ENCODE data around the gene MAP1LC3B2.

Gene MAP1LC3B2

DNA sequence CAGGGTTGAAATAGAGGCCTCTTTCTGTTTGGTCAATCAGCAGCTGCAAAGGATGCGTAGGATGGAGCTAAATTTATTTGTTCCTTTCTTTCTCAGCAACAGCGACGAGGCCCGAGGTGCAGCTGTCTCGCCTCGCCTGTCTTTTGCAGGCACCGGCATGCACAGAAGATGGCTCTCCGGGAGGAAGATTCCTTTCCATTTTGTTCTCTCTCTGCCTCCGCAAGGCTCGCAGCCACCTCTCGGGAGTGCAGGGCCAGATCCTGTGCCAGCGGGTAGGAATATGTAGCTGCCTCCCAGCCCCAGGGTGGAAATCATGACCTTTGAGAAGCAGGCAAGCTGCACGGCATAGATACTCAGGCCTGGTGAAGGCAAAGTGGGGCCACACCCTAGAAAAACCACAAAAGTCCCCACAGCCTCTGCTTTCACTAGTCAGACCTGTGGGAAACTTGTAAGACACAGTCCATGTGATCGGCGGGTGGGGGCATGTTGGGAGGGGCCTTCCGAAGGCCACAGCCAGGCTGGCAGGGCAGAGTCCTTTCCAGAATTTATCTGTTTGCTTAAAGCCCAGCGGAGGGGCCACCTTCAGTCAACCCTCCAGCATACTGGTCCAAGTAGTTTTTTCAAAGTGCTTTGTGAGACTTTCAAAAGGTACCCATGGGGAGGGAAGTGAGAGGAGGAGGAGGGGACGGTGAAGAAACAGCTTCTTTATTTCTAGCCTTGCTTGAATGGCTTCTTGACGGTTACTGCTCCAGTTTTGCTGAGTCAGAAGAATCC lies at the start of gene MAP1LC3B2:
TSS of gene MAP1LC3B2 (plus strand) at position 220 of the 774 bp plus-strand sequence. CDS start 16,562 bp downstream, outside the sequence.
- Mint-ChIP-seq H3K27me3 (no peaks in the 10 kb centered on the region), H3K27ac (ENCODE audit: low read depth) (peak within 1 kb of the TSS; percentile 95), H3K4me3 (peak within 1 kb of the TSS; percentile 80), H3K36me3 (ENCODE audit: insufficient read depth) (peaks cover 8% of the 10 kb centered on the region), H3K4me1 (peaks cover 28% of the 10 kb centered on the region), H3K9me3 (peaks cover 5% of the 10 kb centered on the region)
- ATAC-seq (replicated peaks; ENCODE audit: extremely low read depth, poor library complexity, severe bottlenecking) (peak; percentile 89), DNase-seq (ENCODE audit: low spot score in 2 of 2) (peak; percentile 53 to 79)

- Mint-ChIP-seq H3K27me3 (peaks cover 6% of the 10 kb centered on the region), H3K36me3 (ENCODE audit: insufficient read depth) (peaks cover 2% of the 10 kb centered on the region), H3K4me3 (no peak overlapping the region), H3K9me3 (no peaks in the 10 kb centered on the region), H3K27ac (ENCODE audit: low read depth) (no peak overlapping the region), H3K4me1 (no peaks in the 10 kb centered on the region)
- ATAC-seq (replicated peaks; ENCODE audit: extremely low read depth, poor library complexity, severe bottlenecking): no peak
- no peak for DNase-seq (ENCODE audit: low spot score in 2 of 2)
Measured at GRCh38 chr12:116513944-116514343, 45.2 kb upstream of the MAP1LC3B2 start.

DNA sequence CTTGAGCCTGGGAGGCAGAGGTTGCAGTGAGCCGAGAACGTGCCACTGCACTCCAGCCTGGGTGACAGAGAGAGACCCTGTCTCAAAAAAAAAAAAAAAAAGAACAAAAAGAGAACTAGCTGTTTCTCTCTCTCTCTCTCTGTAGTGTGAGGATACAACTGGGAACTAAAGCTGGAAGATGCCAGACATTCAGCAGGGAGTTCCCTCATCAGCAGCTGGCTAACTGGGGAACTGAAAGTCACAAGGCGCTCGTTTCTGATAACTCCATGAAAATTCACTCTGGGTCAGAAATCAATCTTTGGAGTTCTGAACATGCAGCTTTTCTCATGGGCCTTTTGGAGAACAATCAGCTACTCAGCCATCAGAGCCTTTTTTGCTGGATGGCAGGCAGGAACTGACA lies 43.5 kb upstream of the MAP1LC3B2 start:
- Mint-ChIP-seq H3K4me1 (peaks cover under 1% of the 10 kb centered on the region), H3K36me3 (ENCODE audit: insufficient read depth) (peaks cover 2% of the 10 kb centered on the region), H3K27ac (ENCODE audit: low read depth) (no peak overlapping the region), H3K9me3 (no peaks in the 10 kb centered on the region), H3K4me3 (no peak overlapping the region), H3K27me3 (no peaks in the 10 kb centered on the region)
- no peak for DNase-seq (ENCODE audit: low spot score in 2 of 2)
- no peak for ATAC-seq (replicated peaks; ENCODE audit: extremely low read depth, poor library complexity, severe bottlenecking)

- Mint-ChIP-seq H3K4me3 (no peak overlapping the region), H3K27me3 (no peaks in the 10 kb centered on the region), H3K9me3 (no peaks in the 10 kb centered on the region), H3K27ac (ENCODE audit: low read depth) (no peak overlapping the region), H3K4me1 (peaks cover 8% of the 10 kb centered on the region), H3K36me3 (ENCODE audit: insufficient read depth) (peaks cover 2% of the 10 kb centered on the region)
- DNase-seq (ENCODE audit: low spot score in 2 of 2): no peak
- no peak for ATAC-seq (replicated peaks; ENCODE audit: extremely low read depth, poor library complexity, severe bottlenecking)
Measured at GRCh38 chr12:116516657-116517056, 42.5 kb upstream of the MAP1LC3B2 start.

GRCh38 chr12:116517431-116518045 lies 41.6 kb upstream of the MAP1LC3B2 start:
- Mint-ChIP-seq H3K4me3 (no peak overlapping the region), H3K4me1 (peaks cover 8% of the 10 kb centered on the region), H3K27ac (ENCODE audit: low read depth) (no peak overlapping the region), H3K9me3 (no peaks in the 10 kb centered on the region), H3K36me3 (ENCODE audit: insufficient read depth) (peaks cover 2% of the 10 kb centered on the region), H3K27me3 (no peaks in the 10 kb centered on the region)
- no peak for DNase-seq (ENCODE audit: low spot score in 2 of 2)
- no peak for ATAC-seq (replicated peaks; ENCODE audit: extremely low read depth, poor library complexity, severe bottlenecking)

DNA sequence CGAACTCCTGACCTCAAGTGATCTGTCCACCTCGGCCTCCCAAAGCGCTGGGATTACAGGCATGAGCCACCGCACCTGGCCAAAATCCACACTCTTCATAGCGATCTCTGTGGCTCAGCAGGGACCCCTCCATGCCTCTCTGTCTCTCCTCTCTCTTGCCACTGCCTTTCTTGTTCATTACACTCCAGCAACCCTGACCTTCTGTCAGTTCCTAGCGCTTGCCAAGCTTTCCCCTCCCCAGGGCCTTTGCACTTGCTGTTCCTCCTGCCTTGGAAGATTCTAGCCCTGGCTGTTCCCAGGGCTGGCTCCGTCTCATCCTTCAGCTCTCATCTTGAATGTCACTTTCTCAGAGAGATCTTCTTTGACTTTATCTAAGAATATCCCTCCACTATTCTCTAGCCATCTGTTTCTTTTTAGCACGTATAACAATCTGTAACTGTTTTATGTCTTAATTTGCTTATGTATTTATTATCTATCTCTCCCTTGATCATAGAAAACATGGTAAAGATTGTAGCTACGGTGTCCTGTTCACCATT lies 38.9 kb upstream of the MAP1LC3B2 start:
- Mint-ChIP-seq H3K4me3 (no peak overlapping the region), H3K27ac (ENCODE audit: low read depth) (no peak overlapping the region), H3K36me3 (ENCODE audit: insufficient read depth) (no peaks in the 10 kb centered on the region), H3K27me3 (peaks cover 12% of the 10 kb centered on the region), H3K9me3 (no peaks in the 10 kb centered on the region), H3K4me1 (peaks cover 8% of the 10 kb centered on the region)
- no peak for ATAC-seq (replicated peaks; ENCODE audit: extremely low read depth, poor library complexity, severe bottlenecking)
- no peak for DNase-seq (ENCODE audit: low spot score in 2 of 2)

DNA sequence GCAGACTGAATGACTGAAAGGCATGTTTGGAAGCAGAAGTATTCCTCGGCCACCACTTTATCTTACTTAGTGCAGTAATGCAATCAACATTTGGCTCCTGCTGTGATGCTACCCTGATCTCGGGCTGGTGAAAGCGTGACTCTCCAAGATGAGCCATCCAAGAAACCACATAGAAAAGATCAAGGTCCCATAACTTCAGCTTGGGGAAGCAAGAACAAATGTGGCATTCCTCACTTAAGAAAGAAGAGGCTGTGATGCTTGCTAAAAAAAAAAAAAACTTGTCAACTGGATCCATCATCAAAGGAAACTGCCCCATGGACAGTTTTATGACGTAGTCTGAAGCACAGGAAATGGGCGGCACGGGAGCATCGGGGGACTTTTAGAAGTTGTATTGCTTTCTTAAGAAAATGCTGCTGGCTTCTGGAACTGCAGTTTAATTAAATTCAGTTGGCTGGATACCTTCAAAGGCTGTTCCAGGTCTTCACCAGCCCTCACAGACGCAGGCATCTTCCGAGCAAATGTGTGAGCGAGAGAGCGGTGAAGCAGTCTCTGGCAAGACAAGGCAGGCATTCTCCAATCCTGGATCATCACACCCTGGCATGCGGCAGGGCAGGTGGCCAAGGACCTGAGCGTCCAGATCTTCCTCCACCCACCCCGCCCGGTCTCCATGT lies 38.2 kb upstream of the MAP1LC3B2 start:
- peaks cover 18% of the 10 kb centered on the region for H3K27me3 Mint-ChIP-seq
- no peak for DNase-seq (ENCODE audit: low spot score in 2 of 2)
- no peak for ATAC-seq (replicated peaks; ENCODE audit: extremely low read depth, poor library complexity, severe bottlenecking)

DNA sequence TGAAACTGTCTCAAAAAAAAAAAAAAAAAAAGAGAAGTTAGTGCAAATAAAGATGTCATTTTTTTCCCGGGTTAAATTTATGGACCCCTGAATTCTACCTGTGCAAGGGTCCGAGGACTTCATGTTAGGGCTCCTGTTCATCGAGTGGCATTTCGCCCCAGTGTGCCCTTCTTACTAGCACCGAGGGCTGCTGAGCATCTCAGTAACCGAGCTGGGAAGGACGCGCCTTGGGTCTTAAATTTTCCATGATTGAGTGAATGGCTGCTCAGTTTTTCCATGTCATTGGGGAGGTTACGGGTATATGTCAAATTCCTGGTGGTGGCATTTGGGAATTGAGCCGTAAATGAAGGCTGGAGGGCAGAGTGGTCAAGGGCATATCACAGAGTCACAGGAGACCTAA lies 34.9 kb upstream of the MAP1LC3B2 start:
- DNase-seq (ENCODE audit: low spot score in 2 of 2) (no peak), ATAC-seq (replicated peaks; ENCODE audit: extremely low read depth, poor library complexity, severe bottlenecking) (no peak)
- peaks cover 50% of the 10 kb centered on the region for H3K27me3 Mint-ChIP-seq
- no peak overlapping the region for H3K27ac Mint-ChIP-seq (ENCODE audit: low read depth)
- no peak overlapping the region for H3K4me3 Mint-ChIP-seq
- H3K9me3 Mint-ChIP-seq: no peaks in the 10 kb centered on the region
- H3K36me3 Mint-ChIP-seq (ENCODE audit: insufficient read depth): no peaks in the 10 kb centered on the region
- peaks cover 8% of the 10 kb centered on the region for H3K4me1 Mint-ChIP-seq

More for the DNA sequence above, 38.2 kb upstream of the MAP1LC3B2 start:
- H3K27ac Mint-ChIP-seq (ENCODE audit: low read depth): no peak overlapping the region
- H3K36me3 Mint-ChIP-seq (ENCODE audit: insufficient read depth): no peaks in the 10 kb centered on the region
- H3K4me1 Mint-ChIP-seq: peaks cover 8% of the 10 kb centered on the region
- no peaks in the 10 kb centered on the region for H3K9me3 Mint-ChIP-seq
- no peak overlapping the region for H3K4me3 Mint-ChIP-seq

DNA sequence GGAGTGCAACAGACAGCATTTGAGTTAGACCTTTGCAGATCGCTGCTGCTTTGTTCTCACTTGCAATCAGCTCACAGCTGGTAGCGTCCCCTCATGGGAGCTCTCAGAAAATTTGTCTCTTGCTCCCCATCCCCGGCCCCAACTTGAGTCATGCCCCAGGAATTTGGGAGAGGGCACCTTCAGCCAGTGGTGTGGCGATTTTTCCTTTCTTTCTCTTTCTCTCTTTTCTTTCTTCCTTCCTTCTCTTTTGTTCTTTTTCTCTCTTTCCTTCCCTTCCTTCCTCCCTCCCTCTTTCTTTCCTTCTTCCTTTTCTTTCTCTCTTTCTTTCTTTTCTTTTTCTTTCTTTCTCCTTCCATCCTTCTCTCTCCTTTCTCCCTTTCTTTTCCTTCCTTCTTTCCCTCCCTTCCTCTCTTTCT lies 34.2 kb upstream of the MAP1LC3B2 start:
- ATAC-seq (replicated peaks; ENCODE audit: extremely low read depth, poor library complexity, severe bottlenecking): no peak
- H3K36me3 Mint-ChIP-seq (ENCODE audit: insufficient read depth): no peaks in the 10 kb centered on the region
- H3K4me3 Mint-ChIP-seq: no peak overlapping the region
- peaks cover 8% of the 10 kb centered on the region for H3K4me1 Mint-ChIP-seq
- DNase-seq (ENCODE audit: low spot score in 2 of 2): no peak
- H3K27me3 Mint-ChIP-seq: peaks cover 50% of the 10 kb centered on the region
- no peak overlapping the region for H3K27ac Mint-ChIP-seq (ENCODE audit: low read depth)
- no peaks in the 10 kb centered on the region for H3K9me3 Mint-ChIP-seq

- ATAC-seq (replicated peaks; ENCODE audit: extremely low read depth, poor library complexity, severe bottlenecking) (no peak), DNase-seq (ENCODE audit: low spot score in 2 of 2) (no peak)
- Mint-ChIP-seq H3K27me3 (peaks cover 50% of the 10 kb centered on the region), H3K9me3 (no peaks in the 10 kb centered on the region), H3K4me3 (no peak overlapping the region), H3K4me1 (peaks cover 8% of the 10 kb centered on the region), H3K36me3 (ENCODE audit: insufficient read depth) (no peaks in the 10 kb centered on the region), H3K27ac (ENCODE audit: low read depth) (no peak overlapping the region)
Measured at GRCh38 chr12:116525418-116526001, 33.7 kb upstream of the MAP1LC3B2 start.

DNA sequence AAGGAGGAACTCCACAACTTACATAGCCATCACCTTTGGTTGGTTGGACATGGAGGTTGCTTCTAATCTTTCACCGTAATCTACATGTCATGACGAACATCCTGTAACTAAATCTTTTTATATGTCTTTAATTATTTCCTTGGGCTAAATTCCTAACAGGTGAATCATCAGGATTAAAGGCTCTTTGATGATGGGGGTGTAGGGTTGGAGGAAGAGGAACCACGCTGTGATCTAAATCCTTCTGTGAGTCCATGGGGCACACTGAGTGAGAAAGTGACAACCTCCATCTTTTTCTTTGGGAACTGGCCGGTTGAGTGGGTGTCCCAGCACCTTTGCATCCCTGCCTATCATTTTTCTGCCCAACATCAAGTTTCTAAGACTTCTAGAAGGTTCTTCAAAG lies 31.1 kb upstream of the MAP1LC3B2 start:
- H3K9me3 Mint-ChIP-seq: no peaks in the 10 kb centered on the region
- no peak overlapping the region for H3K4me3 Mint-ChIP-seq
- H3K27ac Mint-ChIP-seq (ENCODE audit: low read depth): no peak overlapping the region
- DNase-seq (ENCODE audit: low spot score in 2 of 2) (no peak), ATAC-seq (replicated peaks; ENCODE audit: extremely low read depth, poor library complexity, severe bottlenecking) (no peak)
- peaks cover 14% of the 10 kb centered on the region for H3K4me1 Mint-ChIP-seq
- no peaks in the 10 kb centered on the region for H3K36me3 Mint-ChIP-seq (ENCODE audit: insufficient read depth)
- peaks cover 57% of the 10 kb centered on the region for H3K27me3 Mint-ChIP-seq

DNA sequence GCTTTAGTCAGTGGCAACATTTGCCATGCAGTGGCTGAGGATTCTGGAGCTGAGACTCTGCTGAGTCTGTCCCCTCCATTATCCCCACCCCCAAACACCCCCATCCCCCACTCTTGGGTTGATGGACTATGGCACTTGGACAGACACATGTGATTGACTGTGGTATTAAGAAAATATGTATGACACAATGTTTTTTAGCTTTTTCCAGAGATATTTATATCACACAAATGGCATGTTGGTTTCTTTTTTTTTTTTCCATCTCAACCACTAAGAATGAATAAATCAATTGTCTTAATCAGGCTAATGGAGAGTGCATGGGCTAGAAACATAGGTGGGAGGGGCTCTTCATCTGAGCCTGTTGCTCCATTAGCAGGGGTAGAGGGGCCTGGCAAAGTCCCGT lies 30.7 kb upstream of the MAP1LC3B2 start:
- no peak for DNase-seq (ENCODE audit: low spot score in 2 of 2)
- Mint-ChIP-seq H3K36me3 (ENCODE audit: insufficient read depth) (no peaks in the 10 kb centered on the region), H3K4me3 (no peak overlapping the region), H3K9me3 (no peaks in the 10 kb centered on the region), H3K27me3 (peaks cover 57% of the 10 kb centered on the region), H3K27ac (ENCODE audit: low read depth) (no peak overlapping the region), H3K4me1 (peaks cover 18% of the 10 kb centered on the region)
- no peak for ATAC-seq (replicated peaks; ENCODE audit: extremely low read depth, poor library complexity, severe bottlenecking)

Measured in central memory CD8-positive, alpha-beta T cell (primary cell).